HEK293T (cell line): ENCODE measurements around the gene TEDDM1.

Experiments
- CTCF ChIA-PET: fragments of 350-600 bp; formaldehyde crosslinking; extraction: SDS; loops from one replicate; lab custom pipeline; 2021; ENCODE audit warnings: antibody characterized with exemption, inconsistent platforms; lab: Yijun Ruan, JAX
- POLR2A ChIA-PET: fragments of 350-600 bp; formaldehyde crosslinking; extraction: SDS; loops from one replicate; lab custom pipeline; 2020; ENCODE audit warnings: antibody characterized with exemption, inconsistent platforms; lab: Yijun Ruan, JAX
- DNase-seq: peaks from one replicate; pipeline ENCODE4 v3.0.0; 2012; ENCODE audit warnings: mixed read lengths; ENCODE audit errors: extremely low spot score
- ARNT ChIP-seq: fragments of 450-650 bp; IDR thresholded peaks from 2 replicates; pipeline ENCODE4 v1.6.1; 2017; ENCODE audit warnings: mild to moderate bottlenecking
- BHLHE40 ChIP-seq: fragments of 450-650 bp; IDR thresholded peaks from 2 replicates; pipeline ENCODE4 v1.6.1; 2016; ENCODE audit warnings: mild to moderate bottlenecking, moderate library complexity, borderline replicate concordance
- CTBP1 ChIP-seq: fragments of 450-650 bp; IDR thresholded peaks from 2 replicates; pipeline ENCODE4 v1.6.1; 2016; ENCODE audit warnings: borderline replicate concordance
- ELF4 ChIP-seq: fragments of 450-650 bp; IDR thresholded peaks from 2 replicates; pipeline ENCODE4 v1.6.1; 2017; ENCODE audit warnings: antibody characterized with exemption
- FOXA1 ChIP-seq: fragments of 450-650 bp; IDR thresholded peaks from 2 replicates; pipeline ENCODE4 v1.6.1; 2016; ENCODE audit warnings: mild to moderate bottlenecking
- FOXK2 ChIP-seq: fragments of 450-650 bp; IDR thresholded peaks from 2 replicates; pipeline ENCODE4 v1.6.1; 2016; ENCODE audit warnings: mild to moderate bottlenecking
- FOXM1 ChIP-seq: fragments of 450-650 bp; IDR thresholded peaks from 2 replicates; pipeline ENCODE4 v1.6.1; 2017; ENCODE audit warnings: mild to moderate bottlenecking, borderline replicate concordance
- HDGF ChIP-seq: fragments of 450-650 bp; IDR thresholded peaks from 2 replicates; pipeline ENCODE4 v1.6.1; 2017; ENCODE audit warnings: antibody characterized with exemption, borderline replicate concordance
- L3MBTL2 ChIP-seq: fragments of 450-650 bp; conservative IDR thresholded peaks from 2 replicates; pipeline ENCODE4 v1.6.1; 2016; ENCODE audit warnings: mild to moderate bottlenecking
- LEF1 ChIP-seq: fragments of 450-650 bp; IDR thresholded peaks from 2 replicates; pipeline ENCODE4 v1.6.1; 2017; ENCODE audit warnings: mild to moderate bottlenecking, borderline replicate concordance
- NFRKB ChIP-seq: fragments of 450-650 bp; IDR thresholded peaks from 2 replicates; pipeline ENCODE4 v1.6.1; 2016; ENCODE audit warnings: mild to moderate bottlenecking, moderate library complexity
- SP1 ChIP-seq: fragments of 450-650 bp; IDR thresholded peaks from 2 replicates; pipeline ENCODE4 v1.6.1; 2017
- SUZ12 ChIP-seq: fragments of 450-650 bp; IDR thresholded peaks from 2 replicates; pipeline ENCODE4 v1.6.1; 2016; ENCODE audit warnings: mild to moderate bottlenecking
- TARDBP ChIP-seq: fragments of 450-650 bp; IDR thresholded peaks from 2 replicates; pipeline ENCODE4 v1.6.1; 2016
- ZNF384 ChIP-seq: fragments of 450-650 bp; IDR thresholded peaks from 2 replicates; pipeline ENCODE4 v1.6.1; 2016
- TF ChIP-seq, protein P1 (sequence below): fragments of 450-650 bp; IDR thresholded peaks from 2 replicates; pipeline ENCODE4 v1.6.1; 2016

The TEDDM1 gene

DNA sequence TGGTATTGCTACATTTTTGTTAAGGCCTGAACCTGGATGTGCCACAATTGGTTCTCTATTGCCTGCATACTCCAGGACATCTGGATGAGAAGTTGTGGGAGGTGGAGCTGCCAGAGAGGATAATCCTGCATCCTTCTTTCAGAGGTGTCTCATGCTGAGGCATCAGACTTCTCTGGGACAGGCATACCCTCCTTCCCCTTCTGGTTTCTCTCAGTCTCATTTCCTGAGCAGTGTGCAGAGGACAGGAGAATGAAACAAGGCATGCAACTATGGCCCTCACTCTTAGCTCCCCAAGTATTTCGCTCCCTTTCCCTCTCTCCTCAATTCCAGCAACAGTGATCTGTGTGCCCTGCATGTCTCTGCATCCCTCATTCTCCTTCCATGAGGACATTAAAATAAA, 41.9 kb upstream of the TEDDM1 start:
- TF ChIP-seq L3MBTL2 (no peak), SP1 (no peak), ARNT (no peak)
- ChIA-PET CTCF (interaction anchor here (1.2 kb wide), 1 partner anchor 341 kb away, joined by 3 read pairs; no protein-coding TSS in a partner anchor), POLR2A (no interaction called here)
- DNase-seq: no peak

GRCh38 chr1:182441719-182442118, 41.3 kb upstream of the TEDDM1 start:
- ChIA-PET CTCF (no interaction called here), POLR2A (no interaction called here)
- DNase-seq: no peak
- no peak for TF ChIP-seq ARNT
- TF ChIP-seq FOXM1: no peak
- no peak for TF ChIP-seq TARDBP
- no peak for TF ChIP-seq NFRKB
- TF ChIP-seq L3MBTL2: no peak
- TF ChIP-seq FOXA1: no peak
- TF ChIP-seq BHLHE40: no peak
- TF ChIP-seq ELF4: no peak
- no peak for TF ChIP-seq SP1
- no peak for TF ChIP-seq ZNF384
- no peak for TF ChIP-seq SUZ12
- no peak for TF ChIP-seq CTBP1
- TF ChIP-seq HDGF: no peak
- TF ChIP-seq, protein P1, sequence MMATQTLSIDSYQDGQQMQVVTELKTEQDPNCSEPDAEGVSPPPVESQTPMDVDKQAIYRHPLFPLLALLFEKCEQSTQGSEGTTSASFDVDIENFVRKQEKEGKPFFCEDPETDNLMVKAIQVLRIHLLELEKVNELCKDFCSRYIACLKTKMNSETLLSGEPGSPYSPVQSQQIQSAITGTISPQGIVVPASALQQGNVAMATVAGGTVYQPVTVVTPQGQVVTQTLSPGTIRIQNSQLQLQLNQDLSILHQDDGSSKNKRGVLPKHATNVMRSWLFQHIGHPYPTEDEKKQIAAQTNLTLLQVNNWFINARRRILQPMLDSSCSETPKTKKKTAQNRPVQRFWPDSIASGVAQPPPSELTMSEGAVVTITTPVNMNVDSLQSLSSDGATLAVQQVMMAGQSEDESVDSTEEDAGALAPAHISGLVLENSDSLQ: no peak
- no peak for TF ChIP-seq FOXK2

- POLR2A ChIA-PET: no interaction called here
- CTCF ChIA-PET: no interaction called here
- TF ChIP-seq FOXM1 (no peak), CTBP1 (no peak), SUZ12 (no peak), BHLHE40 (no peak), ELF4 (no peak), ARNT (no peak), LEF1 (no peak), HDGF (no peak), FOXK2 (no peak), SP1 (no peak), NFRKB (no peak), TARDBP (no peak), FOXA1 (no peak), ZNF384 (no peak), L3MBTL2 (no peak)
- TF ChIP-seq, protein P1: no peak
- no peak for DNase-seq
Measured at GRCh38 chr1:182438326-182438725, 37.9 kb upstream of the TEDDM1 start.

- TF ChIP-seq FOXA1 (no peak), FOXM1 (no peak)
- CTCF ChIA-PET: no interaction called here
- POLR2A ChIA-PET: no interaction called here
- DNase-seq: no peak
Measured at GRCh38 chr1:182433580-182433979, 33.1 kb upstream of the TEDDM1 start.

- TF ChIP-seq SUZ12: no peak
- no peak for TF ChIP-seq FOXA1
- TF ChIP-seq, protein P1: no peak
- no peak for TF ChIP-seq L3MBTL2
- TF ChIP-seq LEF1: no peak
- ChIA-PET CTCF (no interaction called here), POLR2A (no interaction called here)
- DNase-seq: no peak
Measured at GRCh38 chr1:182431278-182431677, 30.8 kb upstream of the TEDDM1 start.

DNA sequence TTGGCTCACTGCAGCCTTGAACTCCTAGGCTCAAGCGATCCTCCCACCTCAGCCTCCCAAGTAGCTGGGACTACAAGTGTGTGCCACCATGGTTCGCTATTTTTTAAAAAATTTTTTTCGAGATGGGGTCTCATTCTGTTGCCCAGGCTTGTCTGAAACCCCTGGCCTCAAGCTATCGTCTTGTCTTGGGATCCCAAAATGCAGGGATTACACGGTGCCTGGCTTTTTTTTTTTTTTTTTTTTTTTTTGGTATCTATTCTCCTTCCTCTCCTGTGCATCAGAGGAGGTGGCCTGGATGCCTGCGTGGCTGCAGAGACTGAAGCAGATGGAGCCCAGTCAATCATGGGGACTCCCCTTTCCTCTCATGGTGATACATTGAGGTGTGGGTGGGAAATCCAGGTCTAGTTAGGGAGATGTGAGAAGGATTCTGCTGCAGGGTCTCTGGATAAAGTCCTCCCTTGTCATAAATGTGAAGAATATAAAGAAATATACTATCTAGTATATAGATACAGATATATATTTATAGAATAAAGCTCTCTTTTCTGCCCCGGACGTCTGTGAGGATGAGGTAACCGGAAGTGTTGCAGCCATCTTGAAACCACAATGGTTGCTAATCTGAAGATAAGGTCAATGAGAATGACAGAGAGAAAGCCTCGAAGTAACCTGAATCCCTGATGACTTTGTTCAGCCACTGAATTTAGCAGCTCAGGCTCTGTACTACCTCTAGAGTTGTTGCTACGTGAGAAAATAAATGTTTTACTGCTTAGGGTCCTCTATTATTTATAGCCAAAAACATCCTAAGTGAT, 30.0 kb upstream of the TEDDM1 start:
- no peak for DNase-seq
- ChIA-PET CTCF (no interaction called here), POLR2A (no interaction called here)
- TF ChIP-seq SUZ12: no peak
- no peak for TF ChIP-seq FOXM1
- no peak for TF ChIP-seq TARDBP
- no peak for TF ChIP-seq HDGF
- TF ChIP-seq LEF1: no peak
- TF ChIP-seq FOXA1: no peak
- TF ChIP-seq BHLHE40: no peak
- TF ChIP-seq, protein P1: no peak
- no peak for TF ChIP-seq NFRKB
- TF ChIP-seq FOXK2: no peak
- TF ChIP-seq SP1: no peak
- TF ChIP-seq L3MBTL2: no peak
- no peak for TF ChIP-seq ARNT
- no peak for TF ChIP-seq ZNF384
